Raji (cell line): ENCODE data around the gene HTRA2.

Experiments used
- POLR2A ChIP-seq: IDR thresholded peaks from 2 replicates; pipeline ENCODE4 v1.6.1; 2011; ENCODE audit warnings: low read depth, low read length, control low read depth; ENCODE audit not compliant: insufficient read depth

The HTRA2 gene

DNA sequence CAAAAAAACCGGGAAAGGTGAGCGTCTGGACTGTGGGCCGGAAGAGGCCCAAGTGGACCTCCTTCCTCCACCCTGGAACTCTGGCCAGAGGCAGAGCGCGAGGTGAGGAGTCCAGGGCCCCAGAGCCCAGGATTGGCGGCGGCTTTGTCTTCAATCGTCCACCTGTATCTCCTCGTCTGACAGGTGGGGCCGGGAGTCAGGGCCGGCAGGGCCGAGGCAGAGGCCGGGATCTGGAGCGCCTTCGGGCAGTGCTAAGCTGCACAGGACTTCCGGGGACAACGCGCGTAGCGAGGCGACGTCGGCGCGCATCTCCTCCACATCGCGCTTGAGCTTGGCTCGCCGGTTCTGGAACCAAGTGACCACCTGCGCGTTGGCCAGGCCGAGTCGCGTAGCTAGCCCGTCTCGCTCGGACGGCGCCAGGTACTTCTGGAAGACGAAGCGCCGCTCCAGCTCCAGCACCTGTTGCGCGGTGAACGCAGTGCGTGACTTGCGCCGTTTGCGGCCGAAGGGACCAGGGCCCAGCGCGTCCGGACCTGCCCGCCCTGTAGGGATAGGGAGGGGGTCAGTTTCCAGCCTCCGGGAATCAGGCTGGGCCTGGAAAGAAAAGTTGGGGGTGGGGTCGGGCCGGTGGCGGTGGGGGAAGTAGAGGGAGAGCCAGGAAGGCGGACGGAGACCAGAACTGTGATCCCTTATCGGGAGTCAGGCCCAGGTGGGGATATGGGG, 31.8 kb upstream of the HTRA2 start:
- TF ChIP-seq POLR2A: no peak

DNA sequence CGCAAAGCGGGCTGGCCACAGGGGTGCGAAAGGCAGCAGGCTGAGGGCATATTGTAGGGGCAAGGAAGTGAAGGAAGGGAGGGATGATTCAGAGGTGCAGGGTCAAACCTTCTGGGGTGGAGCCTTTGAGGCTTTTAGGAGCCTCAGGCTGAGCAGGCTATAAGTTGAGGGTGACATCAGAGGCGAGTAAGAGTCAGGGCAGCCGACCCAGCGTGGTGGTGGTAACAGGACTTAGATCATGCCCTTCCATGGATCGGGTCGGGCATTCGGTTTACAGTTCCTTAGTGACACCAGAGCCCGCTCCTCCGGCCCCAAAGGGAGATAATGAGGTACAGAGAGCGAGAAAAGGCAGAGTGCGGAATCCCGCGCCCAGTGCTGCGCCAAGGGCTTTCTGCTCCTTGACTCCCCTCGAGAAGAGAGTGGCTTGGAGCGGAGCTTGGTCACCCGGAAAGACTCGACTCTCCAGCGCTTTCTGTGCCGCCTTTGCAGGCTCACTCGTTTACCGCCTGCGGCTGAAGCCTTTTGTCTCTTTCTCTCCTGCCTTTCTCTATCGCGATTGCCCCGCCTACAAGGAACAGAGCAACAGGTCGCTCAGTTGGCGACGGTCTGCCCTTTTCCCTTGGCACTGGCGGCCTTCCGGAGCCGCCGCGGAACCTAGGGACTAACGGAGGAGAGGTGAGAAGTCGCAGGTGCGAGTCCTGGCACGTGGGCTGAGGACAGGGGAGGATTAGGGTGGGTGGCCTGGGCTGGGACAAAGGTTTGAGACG, 31.1 kb upstream of the HTRA2 start:
- no peak for TF ChIP-seq POLR2A

DNA sequence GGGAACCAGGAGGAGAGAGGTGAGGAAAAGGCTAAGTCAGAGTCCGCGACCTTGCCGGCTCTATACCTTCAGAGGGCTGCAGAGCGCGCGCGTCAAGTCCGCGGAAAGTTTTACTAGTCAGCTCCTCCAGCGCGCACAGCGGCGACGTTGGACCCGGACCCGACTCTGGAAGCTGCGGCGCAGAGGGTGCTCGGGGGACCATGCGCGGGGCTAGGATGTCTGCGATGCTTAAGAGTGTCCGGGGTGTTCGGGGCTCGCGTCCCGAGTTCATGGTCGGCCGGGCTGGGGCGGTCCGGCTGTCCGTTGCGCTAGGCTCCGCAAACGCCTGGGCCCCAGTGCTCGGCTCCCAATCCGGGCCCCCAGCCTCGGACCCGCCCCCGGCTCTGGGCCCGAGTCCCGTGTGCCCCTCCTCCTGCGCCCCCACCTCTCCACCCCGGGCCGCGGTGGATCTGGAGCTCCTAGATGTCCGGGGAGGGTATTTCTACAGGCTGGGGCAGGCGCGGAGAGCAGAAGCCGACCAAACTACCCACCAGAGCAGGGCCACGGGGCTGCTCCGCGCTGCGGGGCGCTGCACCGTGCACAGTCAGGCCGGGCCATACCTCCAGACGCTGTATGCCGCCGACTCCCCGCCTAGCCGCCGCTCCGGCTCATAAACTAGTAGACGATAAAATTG, 30.3 kb upstream of the HTRA2 start, which contains the start of gene LBX2:
Gene LBX2, minus strand, starts transcription at position 337 of the 673 bp plus-strand sequence. Its CDS starts 66 bp downstream, at position 271.
- no peak for TF ChIP-seq POLR2A

DNA sequence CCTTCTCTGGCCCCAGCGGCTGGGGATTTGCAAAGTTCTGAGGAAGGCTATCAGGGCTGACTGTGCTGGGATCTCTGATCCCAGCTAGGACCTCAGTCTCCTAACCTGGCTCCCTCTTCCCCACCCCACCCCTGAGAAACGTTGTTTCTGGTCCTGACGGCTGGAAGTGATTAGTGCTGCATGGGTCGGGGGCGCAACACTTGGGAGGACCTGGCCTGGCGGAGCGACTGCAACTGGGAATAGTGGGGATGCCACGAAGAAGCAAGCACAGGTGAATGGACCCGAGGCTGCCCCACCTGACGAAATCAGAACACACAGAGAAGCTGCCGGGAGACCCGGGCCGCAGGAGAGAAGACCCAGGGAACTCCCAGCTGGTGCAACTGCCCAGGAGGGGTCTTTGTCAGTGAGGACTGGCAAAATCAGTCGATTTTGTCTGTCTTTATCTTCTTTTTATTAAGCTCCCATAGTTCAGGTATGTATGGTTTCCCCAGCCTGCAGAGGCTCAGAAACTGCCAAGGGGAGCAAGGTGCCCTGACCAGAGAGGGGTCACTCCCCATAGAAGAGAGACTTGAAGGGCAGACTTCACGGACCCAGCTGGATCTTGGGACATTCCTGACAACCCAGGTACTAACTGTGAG, 29.7 kb upstream of the HTRA2 start:
- no peak for TF ChIP-seq POLR2A

DNA sequence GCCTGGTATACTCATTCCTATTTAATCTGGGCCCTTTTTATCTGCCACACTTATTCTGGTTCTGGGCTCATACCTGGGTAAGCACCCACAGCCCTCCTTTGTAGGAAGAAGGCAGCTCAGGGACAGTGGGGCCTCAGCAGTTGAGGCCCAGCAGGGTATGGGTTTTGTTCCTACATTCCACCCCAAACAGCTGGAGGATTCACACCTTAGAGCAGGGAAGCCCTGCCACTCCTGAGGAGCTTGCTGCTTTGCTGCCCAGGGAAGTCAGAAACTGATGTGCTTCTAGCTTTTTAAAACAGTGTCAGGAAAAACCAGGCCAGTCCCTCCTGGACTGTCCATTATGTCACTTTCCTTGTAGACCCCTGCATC, 29.2 kb upstream of the HTRA2 start:
- no peak for TF ChIP-seq POLR2A

DNA sequence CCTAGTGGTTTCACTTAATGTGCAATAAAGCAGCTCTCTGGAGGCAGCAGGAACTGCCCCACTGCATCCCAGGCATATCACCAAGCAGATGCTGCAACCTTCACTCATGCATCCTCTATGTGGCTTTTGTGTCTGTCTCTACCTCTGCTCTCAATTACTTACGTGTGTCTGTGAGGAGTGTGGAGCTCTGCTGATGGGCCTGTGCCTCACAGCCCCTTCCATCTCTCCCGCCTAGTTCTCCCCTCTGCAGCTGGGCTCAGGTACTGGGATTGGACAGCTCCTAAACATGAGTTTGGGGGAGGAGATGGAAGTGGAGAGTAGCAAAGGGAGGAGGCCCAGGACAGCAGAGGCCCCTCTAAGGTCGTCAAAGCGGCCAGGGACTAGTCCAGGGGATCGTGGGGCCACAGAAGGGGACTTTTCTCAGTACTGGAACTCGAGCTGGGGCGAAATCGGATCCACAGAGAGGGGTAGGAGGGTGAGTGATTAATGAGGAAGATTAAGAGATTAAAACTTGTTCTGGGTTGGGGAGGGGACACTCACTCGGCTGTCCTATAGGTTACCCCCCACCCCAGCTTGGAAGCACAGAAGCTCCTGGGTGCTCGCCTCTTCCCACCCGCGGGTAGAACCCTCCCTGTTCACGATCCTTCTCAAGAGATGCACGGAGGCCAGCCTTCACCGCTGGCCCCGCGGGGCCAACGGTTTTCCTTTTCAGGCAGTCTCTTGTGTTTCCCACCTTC, 28.2 kb upstream of the HTRA2 start:
- TF ChIP-seq POLR2A: no peak

DNA sequence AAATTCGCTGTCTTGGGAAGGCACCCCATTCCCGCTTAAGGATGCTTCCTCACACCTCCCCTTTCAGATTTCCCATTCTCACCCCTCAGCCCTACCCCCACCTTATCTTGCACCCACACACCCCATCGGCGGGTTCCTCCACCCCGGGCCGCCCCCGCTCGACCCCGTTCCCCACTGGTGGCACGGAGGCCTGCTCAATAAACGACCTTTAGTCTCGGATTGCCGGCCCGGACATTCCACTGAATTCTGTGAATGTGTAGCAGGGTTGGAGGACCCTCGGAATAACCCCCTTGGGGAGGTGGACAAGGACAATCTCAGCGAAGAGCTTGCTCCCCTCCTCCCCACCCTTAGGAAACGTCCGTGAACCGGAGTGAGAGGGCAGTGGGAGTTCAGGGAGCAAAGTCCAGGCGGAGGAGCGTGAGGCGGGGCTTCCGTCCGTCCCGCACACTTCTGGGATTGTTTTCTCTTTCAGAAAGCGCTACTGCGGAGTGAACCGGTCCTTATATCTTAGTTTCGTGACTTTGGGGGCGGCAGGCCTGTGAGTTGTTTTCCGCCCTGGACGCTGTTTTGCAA, 27.5 kb upstream of the HTRA2 start:
- no peak for TF ChIP-seq POLR2A

DNA sequence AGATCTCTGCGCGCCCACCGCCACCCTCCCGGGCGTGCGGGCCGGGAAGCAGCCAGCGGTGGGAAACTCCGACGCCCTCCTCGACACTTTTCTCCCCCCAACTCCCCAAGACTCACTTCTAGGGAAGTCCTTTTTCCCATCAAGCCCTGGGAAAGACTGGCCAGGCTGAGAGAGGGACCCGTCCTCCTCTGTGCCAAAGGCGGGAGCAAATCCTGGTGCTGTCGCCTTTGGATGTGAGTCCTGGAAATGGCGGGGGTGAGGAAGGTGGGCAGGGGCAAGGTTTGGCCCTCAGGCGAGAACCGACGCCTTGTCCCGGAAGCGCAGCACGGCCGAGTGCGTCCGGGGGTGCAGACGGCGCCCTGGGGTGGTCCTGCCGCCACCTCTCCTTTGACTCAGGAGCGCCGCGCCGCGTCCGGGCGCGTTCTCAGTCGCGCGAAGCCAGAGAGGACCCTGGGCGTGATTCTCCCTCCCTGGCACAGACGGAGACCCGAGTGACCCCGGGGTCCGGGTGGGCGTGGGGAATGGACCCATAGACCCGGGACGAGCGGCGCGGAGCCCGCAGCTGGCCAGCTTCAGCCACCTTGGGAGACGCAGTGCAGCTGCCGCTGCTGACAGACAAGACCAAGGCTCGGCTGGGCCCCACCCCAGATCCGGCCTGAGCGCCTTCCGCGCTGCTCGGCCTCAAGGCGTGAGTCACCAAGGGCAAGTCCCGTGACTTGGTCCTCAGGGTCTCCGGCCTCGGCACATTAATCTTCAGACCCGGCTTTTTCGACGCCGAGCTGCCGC, 26.8 kb upstream of the HTRA2 start:
- TF ChIP-seq POLR2A: peak; percentile 46; the same call in 1 of the 2 replicates

DNA sequence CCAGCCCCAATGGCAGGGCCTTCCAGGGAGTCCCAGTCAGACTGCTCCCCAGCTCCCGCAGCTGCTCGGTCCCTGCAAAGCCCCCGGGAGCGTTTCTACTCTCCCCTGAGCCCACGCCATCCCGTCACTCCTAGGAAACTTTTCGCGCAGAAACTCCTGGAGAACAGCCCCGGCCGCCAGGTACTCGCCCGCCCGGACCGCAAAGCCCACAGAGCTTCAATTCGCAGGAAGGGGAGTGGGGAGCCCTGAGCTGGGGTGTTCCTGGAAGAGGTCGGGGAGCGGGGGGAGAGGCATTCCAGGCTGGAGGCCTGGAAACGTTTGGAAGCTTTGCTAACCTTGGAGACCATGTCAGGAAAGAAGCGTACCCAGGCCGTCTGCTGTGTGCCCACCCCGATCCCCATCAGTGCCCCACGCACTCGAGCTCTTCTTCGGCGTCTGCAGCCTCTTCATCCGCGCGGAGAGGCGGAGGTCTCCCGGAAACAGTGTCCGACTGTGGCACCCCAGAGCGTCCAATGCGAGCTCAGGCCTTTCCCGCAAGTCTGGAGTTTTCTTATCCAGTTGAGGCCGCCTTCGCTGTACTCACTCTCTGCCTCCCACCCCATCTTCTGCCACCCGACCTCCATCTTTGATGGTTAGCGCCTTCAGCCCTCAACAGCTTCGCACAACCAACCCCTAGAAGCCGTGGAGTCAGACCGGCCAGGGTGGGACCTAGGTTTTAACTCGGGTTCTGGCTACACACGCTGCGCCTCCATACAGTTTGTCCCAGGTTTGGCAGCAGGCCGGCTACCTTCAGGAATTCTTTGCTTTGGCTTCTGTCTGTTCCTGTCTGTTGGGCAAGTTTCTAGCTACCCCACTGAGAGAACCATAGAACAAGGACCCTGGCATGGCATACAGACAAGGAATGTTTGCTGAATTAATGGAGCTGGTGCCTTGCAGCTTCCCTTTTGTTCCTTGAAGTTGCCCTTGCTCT, 25.9 kb upstream of the HTRA2 start:
- TF ChIP-seq POLR2A: no peak

DNA sequence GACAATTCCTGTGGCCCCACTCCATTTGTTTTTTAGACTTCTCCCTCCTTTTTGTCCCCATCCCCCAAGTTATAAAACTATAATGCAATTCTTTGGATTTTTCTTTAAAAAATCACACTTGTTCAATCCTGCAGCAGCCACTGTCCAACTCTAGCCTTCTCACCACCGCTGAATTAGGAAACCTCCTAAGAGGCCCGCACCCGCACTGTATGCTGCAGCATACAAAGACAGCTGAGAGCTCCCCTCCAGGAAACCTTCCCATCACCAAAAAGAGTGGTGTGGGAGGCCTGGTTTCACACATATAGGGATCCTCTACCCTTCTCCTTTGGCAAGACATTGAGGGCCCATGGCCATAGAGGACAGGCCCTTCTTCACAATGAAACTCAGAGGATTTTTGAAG, 25.1 kb upstream of the HTRA2 start:
- TF ChIP-seq POLR2A: no peak

DNA sequence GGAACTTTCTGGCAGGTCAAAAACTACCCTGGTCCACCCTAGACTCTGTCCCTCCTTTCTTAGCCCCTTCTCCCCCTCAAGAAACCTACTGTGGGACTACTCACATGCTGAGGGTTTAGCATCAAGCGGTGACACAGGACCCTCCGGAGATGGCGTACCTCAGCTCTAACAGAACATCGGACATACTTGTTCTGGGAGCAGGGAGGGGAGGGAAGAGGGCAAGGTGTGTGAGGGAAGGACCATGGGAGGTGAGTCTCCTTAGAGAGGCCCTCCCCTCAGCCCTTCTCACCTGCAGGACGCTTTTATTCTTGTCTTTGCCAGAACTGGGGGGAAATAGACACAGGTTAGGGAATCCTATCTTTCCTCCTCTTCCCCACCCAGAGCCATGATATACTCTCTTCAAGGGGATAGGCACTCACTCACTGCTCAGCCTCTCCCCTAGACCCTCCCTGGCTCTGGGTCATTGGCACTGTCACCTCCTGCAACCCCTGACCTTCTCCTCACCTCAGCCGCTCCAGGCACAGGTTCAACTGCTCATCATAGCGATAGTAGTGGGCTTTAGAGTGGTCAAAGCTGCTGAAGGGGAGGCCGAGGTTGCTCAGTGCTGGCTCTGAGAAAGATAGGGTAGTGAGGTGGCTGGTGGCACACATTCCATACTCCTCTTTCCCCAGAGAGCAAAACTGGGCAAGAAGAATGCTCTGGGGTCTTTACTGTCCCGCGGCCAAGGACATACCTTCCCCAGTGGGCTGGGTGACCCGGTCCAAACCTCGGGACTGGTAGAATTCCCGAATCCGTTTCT, 24.1 kb upstream of the HTRA2 start:
- no peak for TF ChIP-seq POLR2A
